ENCODE data around the gene TBRG4.

Gene TBRG4

GRCh38 chr7:45158471-45158870 lies 47.0 kb upstream of the TBRG4 start:
- H3K9ac ChIP-seq, result no peak overlapping the region
- H3K27me3 ChIP-seq (ENCODE audit: insufficient read depth, low read depth), result no peaks in the 10 kb centered on the region
- H3K4me2 ChIP-seq, result no peak overlapping the region
- no peaks in the 10 kb centered on the region for H3K79me2 ChIP-seq (ENCODE audit: insufficient read depth, low read depth)
- no peak for TF ChIP-seq CTCF (conservative IDR thresholded peaks at IDR 0.05; ENCODE audit: low read depth, low read length)
- H2AFZ ChIP-seq (ENCODE audit: low read depth), result no peak overlapping the region
- no peak overlapping the region for H3K4me3 ChIP-seq (IDR thresholded peaks at IDR 0.05; ENCODE audit: insufficient read depth, low read depth, low read length)
- peaks cover 3% of the 10 kb centered on the region for H3K4me1 ChIP-seq (ENCODE audit: low read depth, poor library complexity, severe bottlenecking)
- H4K20me1 ChIP-seq (ENCODE audit: insufficient read depth), result no peaks in the 10 kb centered on the region
- H3K36me3 ChIP-seq (ENCODE audit: insufficient read depth), result no peaks in the 10 kb centered on the region
- H3K27ac ChIP-seq, result no peak overlapping the region

- no peak for TF ChIP-seq CTCF (conservative IDR thresholded peaks at IDR 0.05; ENCODE audit: low read depth, low read length)
- peaks cover 3% of the 10 kb centered on the region for H3K4me1 ChIP-seq (ENCODE audit: low read depth, poor library complexity, severe bottlenecking)
- no peak within 1 kb of the TSS for H2AFZ ChIP-seq (ENCODE audit: low read depth)
- no peak within 1 kb of the TSS for H3K4me3 ChIP-seq (IDR thresholded peaks at IDR 0.05; ENCODE audit: insufficient read depth, low read depth, low read length)
- no peaks in the 10 kb centered on the region for H3K79me2 ChIP-seq (ENCODE audit: insufficient read depth, low read depth)
- no peak within 1 kb of the TSS for H3K9ac ChIP-seq
- no peak within 1 kb of the TSS for H3K27ac ChIP-seq
- H3K27me3 ChIP-seq (ENCODE audit: insufficient read depth, low read depth), result no peaks in the 10 kb centered on the region
- H3K36me3 ChIP-seq (ENCODE audit: insufficient read depth), result no peaks in the 10 kb centered on the region
- no peaks in the 10 kb centered on the region for H4K20me1 ChIP-seq (ENCODE audit: insufficient read depth)
- H3K4me2 ChIP-seq, result no peak within 1 kb of the TSS
Observed at GRCh38 chr7:45157653-45158401, 46.3 kb upstream of the TBRG4 start, which contains the start of gene RAMP3. RAMP3 (plus strand) TSS chr7:45157791; CDS start chr7:45157829, 38 bp downstream.

GRCh38 chr7:45157286-45157652 lies 45.8 kb upstream of the TBRG4 start:
- Histone ChIP-seq H4K20me1 (ENCODE audit: insufficient read depth) (no peaks in the 10 kb centered on the region), H2AFZ (ENCODE audit: low read depth) (no peak overlapping the region), H3K27ac (no peak overlapping the region), H3K9ac (no peak overlapping the region), H3K4me2 (no peak overlapping the region), H3K27me3 (ENCODE audit: insufficient read depth, low read depth) (no peaks in the 10 kb centered on the region), H3K79me2 (ENCODE audit: insufficient read depth, low read depth) (no peaks in the 10 kb centered on the region), H3K36me3 (ENCODE audit: insufficient read depth) (no peaks in the 10 kb centered on the region), H3K4me3 (IDR thresholded peaks at IDR 0.05; ENCODE audit: insufficient read depth, low read depth, low read length) (no peak overlapping the region), H3K4me1 (ENCODE audit: low read depth, poor library complexity, severe bottlenecking) (peaks cover 3% of the 10 kb centered on the region)
- no peak for TF ChIP-seq CTCF (conservative IDR thresholded peaks at IDR 0.05; ENCODE audit: low read depth, low read length)

- H3K4me2 ChIP-seq, result no peak overlapping the region
- H3K27me3 ChIP-seq (ENCODE audit: insufficient read depth, low read depth), result no peaks in the 10 kb centered on the region
- H3K9ac ChIP-seq, result no peak overlapping the region
- TF ChIP-seq CTCF (conservative IDR thresholded peaks at IDR 0.05; ENCODE audit: low read depth, low read length), result no peak
- H2AFZ ChIP-seq (ENCODE audit: low read depth), result no peak overlapping the region
- H3K27ac ChIP-seq, result no peak overlapping the region
- peaks cover 3% of the 10 kb centered on the region for H3K4me1 ChIP-seq (ENCODE audit: low read depth, poor library complexity, severe bottlenecking)
- H3K79me2 ChIP-seq (ENCODE audit: insufficient read depth, low read depth), result no peaks in the 10 kb centered on the region
- no peaks in the 10 kb centered on the region for H4K20me1 ChIP-seq (ENCODE audit: insufficient read depth)
- no peaks in the 10 kb centered on the region for H3K36me3 ChIP-seq (ENCODE audit: insufficient read depth)
- no peak overlapping the region for H3K4me3 ChIP-seq (IDR thresholded peaks at IDR 0.05; ENCODE audit: insufficient read depth, low read depth, low read length)
Observed at GRCh38 chr7:45156516-45157272, 45.2 kb upstream of the TBRG4 start.
